Lower lobe of right lung (tissue), 1 donor: ENCODE measurements around the gene GRM2. TPM values are rescaled to one million over a fixed set of nuclear protein-coding genes. Genes with fewer than 3 reads are reported as not detected.

Experiments
- total RNA-seq: library from RNA; stranded (reverse); fragmentation: NEBNext Ultra II Directional; extraction: Animal tissue kit (Norgen Biotek cat#: 25700); gene quantifications from one replicate; pipeline ENCODE4 v1.2.1, GENCODE V29; 2021
- donor health status: DM: no; HTN: yes; CAD: no; lungs with severe emphysema.

Gene GRM2
- total RNA-seq, 1 donor from 2014 or later = 0.15 TPM

Other genes starting within 250 kb of the GRM2 start
- gene DCAF1, start 207.1 kb upstream of the GRM2 start, total RNA-seq = 22.4 TPM
- 21.4 TPM for gene RAD54L2, start 168.3 kb upstream of the GRM2 start, total RNA-seq
- 43.5 TPM for gene TEX264, start 35.8 kb upstream of the GRM2 start, total RNA-seq
- gene IQCF6, start 72.2 kb downstream of the GRM2 start, total RNA-seq = not detected
- not detected for gene IQCF2, start 154.5 kb downstream of the GRM2 start, total RNA-seq
- not detected for gene IQCF5, start 168.5 kb downstream of the GRM2 start, total RNA-seq
- gene IQCF1, start 196.3 kb downstream of the GRM2 start, total RNA-seq = not detected
- gene RRP9, start 234.8 kb downstream of the GRM2 start, total RNA-seq = 16.2 TPM
- 24.6 TPM for gene PARP3, start 235.3 kb downstream of the GRM2 start, total RNA-seq
- not detected for gene GPR62, start 248.3 kb downstream of the GRM2 start, total RNA-seq